Esophagus squamous epithelium (tissue), 4 donors: Measurements from ENCODE around the gene LRRN3.

Experiments used
- POLR2A ChIP-seq, 4 donors: fragments of 450-650 bp; IDR thresholded peaks; one replicate each; pipeline ENCODE4 v1.6.1; 2017; ENCODE audit warnings: antibody characterized with exemption in 4 of 4, mild to moderate bottlenecking in 4 of 4, moderate library complexity in 3 of 4
- TF ChIP-seq, protein P1 (sequence below), 6 experiments: fragments of 450-650 bp in 4 of 6; fragments of 200-600 bp in 2 of 6; sonication (generic) in 2 of 6; IDR thresholded peaks; one replicate each; pipeline ENCODE4 v1.5.1; 2016 to 2019; ENCODE audit warnings: antibody characterized with exemption in 6 of 6, mild to moderate bottlenecking in 4 of 6, moderate library complexity in 4 of 6

GRCh38 chr7:111103136-111103535, 12.2 kb downstream of the LRRN3 start:
- TF ChIP-seq, protein P1, sequence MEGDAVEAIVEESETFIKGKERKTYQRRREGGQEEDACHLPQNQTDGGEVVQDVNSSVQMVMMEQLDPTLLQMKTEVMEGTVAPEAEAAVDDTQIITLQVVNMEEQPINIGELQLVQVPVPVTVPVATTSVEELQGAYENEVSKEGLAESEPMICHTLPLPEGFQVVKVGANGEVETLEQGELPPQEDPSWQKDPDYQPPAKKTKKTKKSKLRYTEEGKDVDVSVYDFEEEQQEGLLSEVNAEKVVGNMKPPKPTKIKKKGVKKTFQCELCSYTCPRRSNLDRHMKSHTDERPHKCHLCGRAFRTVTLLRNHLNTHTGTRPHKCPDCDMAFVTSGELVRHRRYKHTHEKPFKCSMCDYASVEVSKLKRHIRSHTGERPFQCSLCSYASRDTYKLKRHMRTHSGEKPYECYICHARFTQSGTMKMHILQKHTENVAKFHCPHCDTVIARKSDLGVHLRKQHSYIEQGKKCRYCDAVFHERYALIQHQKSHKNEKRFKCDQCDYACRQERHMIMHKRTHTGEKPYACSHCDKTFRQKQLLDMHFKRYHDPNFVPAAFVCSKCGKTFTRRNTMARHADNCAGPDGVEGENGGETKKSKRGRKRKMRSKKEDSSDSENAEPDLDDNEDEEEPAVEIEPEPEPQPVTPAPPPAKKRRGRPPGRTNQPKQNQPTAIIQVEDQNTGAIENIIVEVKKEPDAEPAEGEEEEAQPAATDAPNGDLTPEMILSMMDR (IDR thresholded peaks at IDR 0.05), result no peak
- TF ChIP-seq POLR2A (IDR thresholded peaks at IDR 0.05), result no peak
